ENCODE results near the gene TAS2R41. TPM values are rescaled to one million over a fixed set of nuclear protein-coding genes. Genes with fewer than 3 reads are reported as not detected.

Gene TAS2R41
- total RNA-seq, 1 donor from 2014 or later: not detected

GRCh38 chr7:143494622-143495021 is 16.9 kb downstream of the TAS2R41 start:
- no peak overlapping the region for H3K9ac ChIP-seq (ENCODE audit: low read length)
- no peaks in the 10 kb centered on the region for H3K27me3 ChIP-seq (ENCODE audit: insufficient read depth, low read length)
- Mint-ChIP-seq H3K4me3 (ENCODE audit: unreplicated experiment) (no peak overlapping the region), H3K27me3 (ENCODE audit: low read depth, unreplicated experiment) (no peaks in the 10 kb centered on the region), H3K9me3 (ENCODE audit: unreplicated experiment) (peaks cover 2% of the 10 kb centered on the region), H3K27ac (ENCODE audit: unreplicated experiment) (no peak overlapping the region), H3K4me1 (ENCODE audit: low read depth, unreplicated experiment) (peaks cover 33% of the 10 kb centered on the region), H3K36me3 (ENCODE audit: low read depth, unreplicated experiment) (no peaks in the 10 kb centered on the region)
- no peaks in the 10 kb centered on the region for H3K79me2 ChIP-seq (ENCODE audit: insufficient read depth, low read length)
- FAIRE-seq (no peak), DNase-seq (ENCODE audit: low read depth) (no peak)
- no peak overlapping the region for H2AFZ ChIP-seq (ENCODE audit: low read depth, low read length)
- H3K36me3 ChIP-seq (ENCODE audit: insufficient read depth, low read length): no peaks in the 10 kb centered on the region
- no peaks in the 10 kb centered on the region for H4K20me1 ChIP-seq (ENCODE audit: insufficient read depth, low read length)
- no peaks in the 10 kb centered on the region for H3K9me3 ChIP-seq (ENCODE audit: insufficient read depth, low read depth, low read length)
- peaks cover 4% of the 10 kb centered on the region for H3K4me1 ChIP-seq (ENCODE audit: insufficient read depth, low read length)
- no peak overlapping the region for H3K4me3 ChIP-seq (ENCODE audit: insufficient read depth, low read depth, low read length)
- TF ChIP-seq CTCF (IDR thresholded peaks at IDR 0.05; ENCODE audit: insufficient read depth, low read depth, low read length) (peak; percentile 16), EZH2 (IDR thresholded peaks at IDR 0.05; ENCODE audit: insufficient read depth, low read length) (no peak)
- no peak overlapping the region for H3K27ac ChIP-seq (ENCODE audit: low read depth, low read length)
- no peak overlapping the region for H3K4me2 ChIP-seq (ENCODE audit: low read length)

GRCh38 chr7:143495851-143496250 is 18.2 kb downstream of the TAS2R41 start:
- H3K4me2 ChIP-seq (ENCODE audit: low read length): no peak overlapping the region
- H3K4me3 Mint-ChIP-seq (ENCODE audit: unreplicated experiment): no peak overlapping the region
- no peaks in the 10 kb centered on the region for H4K20me1 ChIP-seq (ENCODE audit: insufficient read depth, low read length)
- no peaks in the 10 kb centered on the region for H3K27me3 ChIP-seq (ENCODE audit: insufficient read depth, low read length)
- H3K9me3 ChIP-seq (ENCODE audit: insufficient read depth, low read depth, low read length): no peaks in the 10 kb centered on the region
- H3K27ac Mint-ChIP-seq (ENCODE audit: unreplicated experiment): no peak overlapping the region
- no peaks in the 10 kb centered on the region for H3K36me3 ChIP-seq (ENCODE audit: insufficient read depth, low read length)
- H3K79me2 ChIP-seq (ENCODE audit: insufficient read depth, low read length): no peaks in the 10 kb centered on the region
- H3K27ac ChIP-seq (ENCODE audit: low read depth, low read length): no peak overlapping the region
- peaks cover 3% of the 10 kb centered on the region for H3K27me3 Mint-ChIP-seq (ENCODE audit: low read depth, unreplicated experiment)
- peaks cover 4% of the 10 kb centered on the region for H3K4me1 ChIP-seq (ENCODE audit: insufficient read depth, low read length)
- no peak overlapping the region for H3K9ac ChIP-seq (ENCODE audit: low read length)
- no peak for FAIRE-seq
- H3K4me1 Mint-ChIP-seq (ENCODE audit: low read depth, unreplicated experiment): peaks cover 41% of the 10 kb centered on the region
- H3K4me3 ChIP-seq (ENCODE audit: insufficient read depth, low read depth, low read length): no peak overlapping the region
- DNase-seq (ENCODE audit: low read depth): no peak
- no peak overlapping the region for H2AFZ ChIP-seq (ENCODE audit: low read depth, low read length)
- peaks cover 2% of the 10 kb centered on the region for H3K9me3 Mint-ChIP-seq (ENCODE audit: unreplicated experiment)
- H3K36me3 Mint-ChIP-seq (ENCODE audit: low read depth, unreplicated experiment): no peaks in the 10 kb centered on the region
- no peak for TF ChIP-seq EZH2 (IDR thresholded peaks at IDR 0.05; ENCODE audit: insufficient read depth, low read length)
- TF ChIP-seq CTCF (IDR thresholded peaks at IDR 0.05; ENCODE audit: insufficient read depth, low read depth, low read length): no peak

- Mint-ChIP-seq H3K4me3 (ENCODE audit: unreplicated experiment) (no peak overlapping the region), H3K27me3 (ENCODE audit: low read depth, unreplicated experiment) (peaks cover 3% of the 10 kb centered on the region), H3K36me3 (ENCODE audit: low read depth, unreplicated experiment) (no peaks in the 10 kb centered on the region), H3K27ac (ENCODE audit: unreplicated experiment) (no peak overlapping the region), H3K4me1 (ENCODE audit: low read depth, unreplicated experiment) (peaks cover 39% of the 10 kb centered on the region), H3K9me3 (ENCODE audit: unreplicated experiment) (peaks cover 2% of the 10 kb centered on the region)
- no peak for FAIRE-seq
- Histone ChIP-seq H3K4me2 (ENCODE audit: low read length) (no peak overlapping the region), H3K36me3 (ENCODE audit: insufficient read depth, low read length) (no peaks in the 10 kb centered on the region), H3K4me3 (ENCODE audit: insufficient read depth, low read depth, low read length) (no peak overlapping the region), H4K20me1 (ENCODE audit: insufficient read depth, low read length) (no peaks in the 10 kb centered on the region), H3K9ac (ENCODE audit: low read length) (no peak overlapping the region), H3K4me1 (ENCODE audit: insufficient read depth, low read length) (peaks cover 4% of the 10 kb centered on the region), H3K9me3 (ENCODE audit: insufficient read depth, low read depth, low read length) (no peaks in the 10 kb centered on the region), H3K27ac (ENCODE audit: low read depth, low read length) (no peak overlapping the region), H3K79me2 (ENCODE audit: insufficient read depth, low read length) (no peaks in the 10 kb centered on the region), H2AFZ (ENCODE audit: low read depth, low read length) (no peak overlapping the region), H3K27me3 (ENCODE audit: insufficient read depth, low read length) (no peaks in the 10 kb centered on the region)
- TF ChIP-seq CTCF (IDR thresholded peaks at IDR 0.05; ENCODE audit: insufficient read depth, low read depth, low read length): no peak
- TF ChIP-seq EZH2 (IDR thresholded peaks at IDR 0.05; ENCODE audit: insufficient read depth, low read length): no peak
- DNase-seq (ENCODE audit: low read depth): no peak
Measured at GRCh38 chr7:143496263-143496662, 18.6 kb downstream of the TAS2R41 start.
